HPDE6-E6E7 (cell line): ENCODE data around the gene YBX2.
"Not testable (repeated sequence)": the region's sequence is repeated elsewhere in the genome, so short reads cannot be mapped to it uniquely, and the experiment has no call there.

Source experiments
- DNase-seq: peaks from one replicate; pipeline ENCODE4 v3.0.0; 2011; ENCODE audit warnings: missing footprints; ENCODE audit errors: extremely low spot score

The YBX2 gene

DNA sequence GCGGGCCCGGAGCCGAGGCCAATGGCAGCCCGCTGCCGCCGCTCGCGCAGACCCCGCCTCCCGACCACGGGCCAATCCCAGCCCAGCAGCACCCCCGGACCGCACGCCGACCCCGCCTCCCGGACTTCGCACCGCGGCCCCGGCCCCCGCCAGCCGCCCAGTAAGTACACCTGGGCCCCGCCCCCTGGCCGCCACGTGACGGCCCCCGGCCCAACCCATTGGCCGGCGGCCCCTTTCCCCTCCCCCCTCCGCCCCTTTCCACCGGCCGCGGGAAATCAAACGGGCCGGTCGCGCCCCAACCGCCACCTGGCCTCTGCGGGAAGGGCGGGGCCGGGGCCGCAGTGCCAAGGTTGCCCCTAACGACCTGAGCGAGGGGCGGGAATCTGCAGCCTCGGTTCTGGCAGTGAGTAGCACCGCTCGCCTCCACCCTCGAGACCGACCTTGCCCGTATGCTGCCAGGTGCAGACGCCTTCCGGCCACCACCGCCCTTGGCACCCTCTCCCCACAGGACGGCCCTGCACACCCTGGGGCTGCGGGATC is at the start of gene YBX2:
Gene YBX2, minus strand, starts transcription at position 26 of the 540 bp plus-strand sequence. CDS start 139 bp downstream, outside the sequence.
- peak; percentile 98 for DNase-seq

GRCh38 chr17:7343250-7343649 is 48.8 kb upstream of the YBX2 start:
- DNase-seq = no peak

- DNase-seq = no peak
These were observed 47.4 kb upstream of the YBX2 start for GRCh38 chr17:7341842-7342241.

DNA sequence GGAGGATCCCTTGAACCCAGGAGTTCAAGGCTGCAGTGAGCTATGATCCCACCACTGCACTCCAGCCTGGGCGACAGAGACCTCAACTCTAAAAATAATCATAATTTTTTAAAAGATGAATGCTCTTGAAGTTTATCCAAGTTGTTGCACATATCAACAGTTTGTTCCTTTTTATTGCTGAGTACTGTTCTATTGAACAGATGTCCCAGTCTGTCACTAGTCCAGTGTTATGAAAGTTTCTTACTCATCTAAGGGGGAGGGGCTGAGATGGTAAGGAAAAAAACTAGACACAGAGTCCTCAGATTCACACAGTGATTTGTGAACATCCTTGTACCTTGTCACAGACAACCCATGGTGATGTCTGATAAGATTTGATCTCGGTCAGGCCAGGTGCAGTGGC is 45.7 kb upstream of the YBX2 start:
- no peak for DNase-seq

- not testable (repeated sequence) for DNase-seq
These were observed 43.2 kb upstream of the YBX2 start for GRCh38 chr17:7337600-7337999.

DNA sequence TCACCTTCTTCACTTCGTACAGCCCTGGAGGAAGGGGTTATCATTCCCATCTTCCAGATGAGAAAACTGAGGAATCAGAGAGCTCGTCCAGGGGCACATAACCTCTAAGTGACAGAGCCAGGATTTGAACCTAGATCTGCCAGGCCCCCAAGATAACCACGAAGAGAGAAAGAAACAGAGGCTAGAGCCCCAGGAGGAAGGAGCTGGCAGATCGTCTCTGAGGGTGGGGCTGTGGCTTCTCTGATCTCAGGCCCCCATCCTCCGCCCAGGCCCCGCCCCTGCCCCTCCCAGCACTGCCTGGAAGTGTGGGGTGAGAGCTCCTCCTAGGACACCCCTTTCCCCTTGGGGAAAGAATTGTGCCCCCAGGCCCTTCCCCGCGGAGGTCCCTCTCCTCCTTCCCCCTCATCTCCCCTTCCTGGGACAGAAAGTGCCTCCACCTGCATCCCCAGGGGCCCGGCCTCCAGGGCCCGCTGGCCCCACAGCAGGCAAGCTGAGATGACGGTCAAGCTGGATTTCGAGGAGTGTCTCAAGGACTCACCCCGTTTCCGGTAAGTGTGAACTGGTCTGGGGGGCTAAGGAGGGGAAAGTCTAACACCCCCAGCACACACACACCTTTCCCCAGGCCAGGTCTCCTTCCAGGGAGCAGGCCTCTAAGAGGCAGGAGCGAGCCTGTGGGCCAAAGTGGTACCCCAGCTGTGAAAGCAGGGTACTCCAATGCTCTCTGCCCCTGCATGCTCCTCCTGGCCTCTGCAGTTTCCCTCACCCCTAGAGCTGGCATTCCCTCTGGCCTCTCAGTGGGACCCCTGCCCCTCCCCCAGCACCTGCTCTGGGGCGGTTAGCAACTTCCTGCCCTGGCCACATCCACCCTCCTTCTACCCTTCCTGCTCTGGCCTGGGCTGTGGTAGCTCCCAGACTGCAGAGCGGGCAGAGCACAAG is 42.1 kb upstream of the YBX2 start, which contains the start of gene ACAP1:
Gene ACAP1, plus strand, starts transcription at position 290 of the 936 bp plus-strand sequence. Its CDS starts 206 bp downstream, at position 496.
- no peak for DNase-seq

- not testable (repeated sequence) for DNase-seq
These were observed 41.3 kb upstream of the YBX2 start for GRCh38 chr17:7335765-7336164.

GRCh38 chr17:7334938-7335538 is 40.6 kb upstream of the YBX2 start:
- no peak for DNase-seq

- not testable (repeated sequence) for DNase-seq
These were observed 38.2 kb upstream of the YBX2 start for GRCh38 chr17:7332600-7333069.

DNA sequence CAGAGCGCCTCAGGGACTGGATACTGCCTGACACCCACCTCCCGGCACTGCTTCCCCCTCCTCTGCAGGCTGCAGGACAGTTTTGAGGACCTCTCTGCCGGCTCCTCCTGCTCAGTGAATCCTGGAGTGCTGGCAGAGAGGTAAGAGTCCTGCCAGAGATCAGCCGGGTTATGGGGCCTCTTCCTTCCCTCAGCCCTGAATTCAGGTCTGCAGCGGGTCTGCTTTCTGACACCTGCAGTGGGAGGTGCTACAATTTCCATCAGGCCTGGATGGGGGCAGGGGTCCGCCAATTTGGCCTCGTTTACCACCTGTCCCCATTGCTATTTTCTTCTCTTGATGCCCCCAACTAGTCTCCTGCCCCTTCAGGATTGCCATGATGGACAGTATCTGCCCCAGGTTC is 37.7 kb upstream of the YBX2 start:
- no peak for DNase-seq

DNA sequence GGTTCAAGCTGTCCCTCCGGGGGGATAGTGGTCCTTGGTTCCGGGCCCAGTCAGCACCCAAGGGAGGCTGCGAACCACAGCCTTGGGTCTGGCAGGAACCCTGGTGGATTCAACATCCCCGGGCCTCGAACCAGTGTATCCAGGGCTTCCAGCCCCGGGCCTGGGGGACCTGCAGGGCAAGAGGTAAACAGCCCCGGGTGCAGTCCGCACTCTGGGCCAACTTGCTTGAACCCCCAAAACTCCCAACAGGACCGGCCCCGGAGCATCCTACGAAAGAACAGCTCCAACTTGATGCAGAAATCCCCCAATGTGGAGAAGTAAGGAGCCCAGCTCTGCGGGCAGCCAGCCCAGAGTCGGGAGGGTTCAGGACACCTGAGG is 36.2 kb upstream of the YBX2 start:
- DNase-seq = no peak

GRCh38 chr17:7329997-7330637 is 35.7 kb upstream of the YBX2 start:
- peak; percentile 96 for DNase-seq

GRCh38 chr17:7329374-7329996 is 35.0 kb upstream of the YBX2 start:
- peak; percentile 98 for DNase-seq

DNA sequence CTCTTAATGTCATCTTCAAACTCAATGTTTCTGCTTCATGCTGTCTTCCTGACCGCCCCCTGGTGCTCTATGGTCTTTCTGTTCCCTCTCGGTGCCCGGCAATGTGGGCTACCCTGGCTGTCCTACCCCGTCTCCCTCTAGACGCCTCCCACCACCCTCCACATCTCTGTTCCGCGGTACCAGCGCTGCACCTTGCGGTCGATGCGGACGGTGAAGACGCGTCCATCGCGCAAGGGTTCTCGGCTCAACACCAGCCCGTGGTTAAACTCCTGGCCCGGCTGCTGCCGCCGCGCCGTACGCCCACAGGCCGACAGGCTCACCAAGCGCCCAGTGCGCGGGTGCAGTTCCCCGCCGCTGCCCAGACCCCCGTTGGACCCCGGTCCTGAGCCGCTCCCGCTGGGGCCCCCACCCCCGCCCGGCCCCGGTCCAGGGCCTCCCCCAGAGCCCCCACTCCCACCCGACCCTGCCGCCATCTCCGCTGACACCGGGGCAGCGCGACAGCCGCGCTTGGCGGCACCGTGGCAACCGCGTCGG is 34.5 kb upstream of the YBX2 start, which contains the start of gene NEURL4:
Gene NEURL4, minus strand, starts transcription at position 496 of the 534 bp plus-strand sequence. Its CDS starts 23 bp downstream, at position 473.
- no peak for DNase-seq

DNA sequence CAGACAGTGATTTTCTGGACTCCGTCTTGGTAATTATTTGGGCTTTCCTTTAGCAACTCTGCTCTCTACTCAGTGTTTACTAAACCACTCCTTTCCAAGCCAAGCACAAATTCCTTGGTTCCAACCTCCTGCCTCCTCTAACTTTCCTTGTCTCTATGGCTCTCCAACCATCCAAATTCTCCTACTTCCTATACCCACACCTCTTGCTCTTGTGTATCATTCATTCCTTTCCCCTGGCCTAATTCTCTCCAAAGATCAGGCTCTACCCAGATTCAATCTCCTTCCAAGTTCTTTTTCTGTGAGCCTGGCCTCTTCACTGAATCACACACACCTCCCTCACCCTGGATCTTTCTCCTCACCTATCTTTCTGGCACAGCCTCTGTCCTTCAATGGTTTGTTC is 33.6 kb upstream of the YBX2 start:
- no peak for DNase-seq

DNA sequence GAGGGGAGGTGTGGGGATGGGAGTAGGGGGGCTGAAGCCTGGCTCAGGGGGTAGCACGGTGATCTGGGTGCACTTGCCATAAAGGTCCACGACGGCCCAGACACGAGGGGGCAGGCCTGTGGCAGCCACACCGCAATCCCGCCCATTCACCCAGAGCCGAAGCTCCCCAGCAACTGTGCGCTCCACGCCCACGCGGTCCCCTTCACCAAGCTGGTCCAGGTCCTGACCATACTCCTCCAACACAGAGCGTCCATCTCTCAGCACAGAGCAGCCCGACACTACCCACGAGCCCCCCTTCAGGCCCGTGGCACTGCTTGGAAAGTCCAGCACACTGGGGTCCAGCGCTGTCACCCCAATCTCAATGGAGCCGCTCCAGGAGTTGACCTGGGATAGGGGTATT is 33.1 kb upstream of the YBX2 start:
- DNase-seq = no peak

- DNase-seq = no peak
These were observed 32.6 kb upstream of the YBX2 start for GRCh38 chr17:7327056-7327455.

DNA sequence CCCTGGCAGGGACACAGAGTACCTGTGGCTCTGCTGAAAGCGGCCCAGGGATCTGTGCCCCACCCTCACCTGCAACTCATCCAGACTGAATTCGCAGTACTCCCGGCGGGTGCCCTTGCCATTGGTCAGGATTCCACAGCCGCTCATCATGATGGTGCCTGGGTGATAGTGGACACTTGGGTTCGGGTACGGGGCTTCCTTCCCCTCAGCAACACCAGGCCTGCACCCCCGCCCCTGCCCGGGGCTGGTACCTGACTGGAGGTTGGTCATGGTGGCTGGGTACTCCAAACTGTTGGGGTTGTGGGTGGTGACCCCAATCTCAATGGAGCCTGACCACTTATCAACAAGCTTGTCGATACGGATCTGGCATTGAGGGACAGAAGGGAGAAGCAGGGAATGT is 31.7 kb upstream of the YBX2 start:
- DNase-seq = no peak

DNA sequence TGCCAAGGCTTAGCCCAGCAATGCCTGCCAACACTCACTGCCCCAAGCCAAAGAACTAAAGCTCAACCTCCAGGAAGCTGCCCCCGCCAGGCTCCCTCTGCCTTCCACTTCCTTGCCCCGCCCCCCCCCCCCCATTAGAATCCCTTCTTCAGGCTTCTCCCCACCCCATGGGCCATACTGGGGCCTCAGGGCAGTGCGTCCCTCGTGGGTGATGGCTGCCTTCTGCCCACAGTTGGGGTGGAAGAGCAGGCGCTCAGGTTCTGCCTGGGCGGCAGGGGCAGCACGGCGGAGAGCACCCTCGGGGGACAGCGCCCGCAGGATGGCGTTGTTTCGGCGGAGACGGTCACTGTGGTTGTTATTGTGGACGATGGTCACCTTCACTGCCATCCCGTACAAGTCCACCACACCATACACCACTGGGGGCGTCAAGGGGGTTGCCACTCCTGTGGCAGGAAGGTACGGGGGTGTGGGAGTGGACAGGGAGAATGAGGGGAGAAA is 30.6 kb upstream of the YBX2 start:
- DNase-seq = no peak

DNA sequence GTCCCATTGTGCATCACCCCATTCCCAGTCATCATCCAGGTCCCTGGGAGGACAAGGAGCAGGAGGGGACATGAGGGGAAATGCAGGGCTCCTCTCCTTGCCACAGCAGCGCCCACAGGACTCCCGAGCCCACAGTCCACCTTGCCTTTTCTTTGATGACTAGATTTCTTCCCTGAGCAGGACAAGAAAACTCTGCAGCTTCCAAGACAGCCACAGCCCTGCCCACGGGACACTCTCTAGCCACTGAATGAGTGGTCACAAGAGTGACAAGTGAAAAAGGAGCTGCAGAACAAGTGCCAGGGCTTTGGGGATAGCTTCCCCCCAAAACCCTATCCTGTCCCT is 30.0 kb upstream of the YBX2 start:
- DNase-seq = no peak
